ENCODE data around the gene CCDC40. TPM values are rescaled to one million over a fixed set of nuclear protein-coding genes. Genes with fewer than 3 reads are reported as not detected.

Gene CCDC40
- total RNA-seq, 6 experiments from 2014 or later = 1.7 to 3.1 (median 2.1) TPM

DNA sequence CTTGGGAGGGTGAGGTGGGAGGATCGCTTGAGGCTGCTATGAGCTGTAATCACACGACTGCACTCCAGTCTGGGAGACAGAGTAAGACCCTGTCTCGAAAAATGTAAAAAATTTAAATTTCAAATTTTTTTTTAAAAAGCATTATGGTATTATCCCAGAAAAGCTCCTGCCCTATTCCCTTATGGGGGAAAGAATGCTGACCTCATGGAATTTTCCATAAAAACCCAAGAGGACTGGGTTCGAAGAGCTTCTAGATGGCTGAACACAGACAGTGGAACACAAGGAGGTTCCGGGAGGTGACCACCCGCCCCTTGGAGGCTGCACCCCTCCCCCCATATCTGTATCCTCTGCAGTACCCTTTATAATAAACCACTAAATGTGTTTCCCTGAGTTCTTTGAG, 106.5 kb downstream of the CCDC40 start:
- peaks cover 0 to 60% (median 42%) of the 10 kb centered on the region in 4 donors for H3K36me3 ChIP-seq
- intact Hi-C loops (cut with DNase I) = no loop called here
- WGBS (ENCODE audit: insufficient coverage, low coverage, low lambda C conversion rate, missing lambda C conversion rate) = 85% methylated on average over 5 of the region's 6 CpGs
- no peak overlapping the region for H3K27ac ChIP-seq
- H3K4me1 ChIP-seq = peaks cover 0 to 14% (median 7%) of the 10 kb centered on the region in 4 donors
- ATAC-seq = no peak
- no peak for DNase-seq
- no peak overlapping the region for H3K4me3 ChIP-seq
- H3K27me3 ChIP-seq = no peaks in the 10 kb centered on the region
- no peaks in the 10 kb centered on the region for H3K9me3 ChIP-seq
- TF ChIP-seq POLR2A (IDR thresholded peaks at IDR 0.05) = no peak
- TF ChIP-seq, protein P1, sequence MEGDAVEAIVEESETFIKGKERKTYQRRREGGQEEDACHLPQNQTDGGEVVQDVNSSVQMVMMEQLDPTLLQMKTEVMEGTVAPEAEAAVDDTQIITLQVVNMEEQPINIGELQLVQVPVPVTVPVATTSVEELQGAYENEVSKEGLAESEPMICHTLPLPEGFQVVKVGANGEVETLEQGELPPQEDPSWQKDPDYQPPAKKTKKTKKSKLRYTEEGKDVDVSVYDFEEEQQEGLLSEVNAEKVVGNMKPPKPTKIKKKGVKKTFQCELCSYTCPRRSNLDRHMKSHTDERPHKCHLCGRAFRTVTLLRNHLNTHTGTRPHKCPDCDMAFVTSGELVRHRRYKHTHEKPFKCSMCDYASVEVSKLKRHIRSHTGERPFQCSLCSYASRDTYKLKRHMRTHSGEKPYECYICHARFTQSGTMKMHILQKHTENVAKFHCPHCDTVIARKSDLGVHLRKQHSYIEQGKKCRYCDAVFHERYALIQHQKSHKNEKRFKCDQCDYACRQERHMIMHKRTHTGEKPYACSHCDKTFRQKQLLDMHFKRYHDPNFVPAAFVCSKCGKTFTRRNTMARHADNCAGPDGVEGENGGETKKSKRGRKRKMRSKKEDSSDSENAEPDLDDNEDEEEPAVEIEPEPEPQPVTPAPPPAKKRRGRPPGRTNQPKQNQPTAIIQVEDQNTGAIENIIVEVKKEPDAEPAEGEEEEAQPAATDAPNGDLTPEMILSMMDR (IDR thresholded peaks at IDR 0.05) = no peak

DNA sequence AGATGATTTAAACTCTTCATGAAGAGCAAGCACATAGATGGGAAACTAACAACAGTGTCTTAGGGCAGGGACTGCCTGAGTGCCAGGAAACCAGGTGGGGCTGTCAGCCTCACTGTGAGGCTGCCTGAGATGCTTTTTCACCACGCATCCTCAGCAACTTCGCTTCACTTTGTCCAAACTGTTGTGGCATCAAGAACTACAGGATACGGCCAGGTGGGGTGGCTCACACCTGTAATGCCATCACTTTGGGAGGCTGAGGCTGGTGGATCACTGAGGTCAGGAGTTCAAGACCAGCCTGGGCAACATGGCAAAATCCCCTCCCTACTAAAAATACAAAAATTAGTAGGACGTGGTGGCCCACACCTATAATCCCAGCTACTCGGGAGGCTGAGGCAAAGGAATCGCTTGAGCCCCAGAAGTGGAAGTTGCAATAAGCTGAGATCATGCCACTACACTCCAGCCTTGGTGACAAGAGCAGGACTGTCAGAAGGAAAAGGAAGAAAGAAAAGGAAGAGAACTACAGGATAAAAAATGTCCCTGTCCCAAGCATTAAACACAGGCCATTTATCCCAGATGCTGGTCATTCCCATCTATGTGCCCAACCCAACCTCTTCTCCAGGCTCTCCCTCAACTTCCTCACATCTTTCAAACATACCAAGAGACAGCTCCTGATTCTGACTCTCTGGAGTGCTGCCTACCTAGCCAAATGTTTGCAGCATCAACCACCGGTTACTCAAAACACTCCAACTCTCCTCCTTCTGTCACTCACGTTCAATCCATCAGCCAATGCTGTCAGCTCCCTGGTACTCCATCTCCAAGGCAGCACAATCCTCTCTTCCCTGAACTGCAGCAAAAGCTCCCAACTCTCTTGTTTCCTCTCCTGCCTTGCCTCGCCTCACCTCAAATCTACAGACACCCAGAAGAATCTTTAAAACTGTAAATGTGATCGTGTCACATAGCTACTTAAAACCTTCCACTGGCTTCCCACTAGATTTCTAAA, 108.9 kb downstream of the CCDC40 start:
- 31% methylated on average over 6 of the region's 10 CpGs for WGBS (ENCODE audit: insufficient coverage, low coverage, low lambda C conversion rate, missing lambda C conversion rate)
- TF ChIP-seq, protein P1 (IDR thresholded peaks at IDR 0.05) = no peak
- no peak for TF ChIP-seq POLR2A (IDR thresholded peaks at IDR 0.05)
- H3K27ac ChIP-seq = peak overlapping the region; percentile 76 to 95 (median 90)
- peaks cover 0 to 18% (median 7%) of the 10 kb centered on the region in 4 donors for H3K4me1 ChIP-seq
- peak overlapping the region; percentile 97 to 99 (median 98) for H3K4me3 ChIP-seq
- peaks cover 0 to 35% (median 22%) of the 10 kb centered on the region in 4 donors for H3K36me3 ChIP-seq
- no peaks in the 10 kb centered on the region for H3K27me3 ChIP-seq
- no peak for DNase-seq
- intact Hi-C loops (cut with DNase I) = no loop called here
- H3K9me3 ChIP-seq = no peaks in the 10 kb centered on the region
- no peak for ATAC-seq

DNA sequence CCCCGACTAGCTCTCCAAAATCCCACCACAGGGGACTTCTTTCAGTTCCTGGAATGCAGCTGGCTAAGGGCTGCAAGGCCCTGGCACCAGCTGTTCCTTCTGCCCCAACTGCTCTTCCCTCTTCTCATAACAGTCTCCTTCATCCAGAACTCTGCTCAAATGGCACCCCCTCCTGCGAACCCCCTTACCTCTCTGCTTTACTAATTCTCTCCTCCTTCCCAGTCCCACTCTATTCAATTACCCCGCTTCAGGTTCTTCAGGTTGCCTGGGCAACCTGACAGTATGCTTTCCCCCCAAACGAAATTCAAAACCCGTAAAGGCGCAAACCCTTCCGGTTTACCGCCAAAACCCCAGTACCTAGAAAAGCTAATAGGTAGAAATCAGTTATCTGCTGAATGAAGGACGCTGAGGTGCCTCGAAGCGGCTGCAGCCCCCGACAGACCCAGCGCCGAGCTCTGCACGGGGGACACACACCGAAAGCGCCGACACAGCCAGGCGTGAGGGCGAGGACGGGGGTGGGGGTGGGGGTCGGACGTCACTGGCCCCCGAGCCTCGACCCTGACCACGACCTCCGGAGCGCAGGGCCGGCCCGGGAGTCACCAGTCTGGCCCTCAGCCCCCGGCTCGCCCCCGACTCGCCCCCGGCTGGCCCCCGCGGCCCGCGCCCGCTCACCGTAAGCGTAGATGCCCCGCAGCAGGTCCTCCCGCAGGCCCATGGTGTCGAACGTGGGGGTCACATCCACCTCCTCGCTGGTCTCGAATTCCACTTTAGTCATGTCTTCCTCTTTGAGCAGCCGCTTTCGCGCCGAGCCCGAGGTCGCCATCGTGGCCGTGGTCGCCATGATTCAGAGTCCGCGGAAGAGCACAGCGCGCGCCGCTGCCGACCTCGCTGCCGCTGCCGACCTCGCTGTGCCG, 109.9 kb downstream of the CCDC40 start:
- Histone ChIP-seq H3K9me3 (no peaks in the 10 kb centered on the region), H3K4me3 (peak overlapping the region; percentile 97 to 99 (median 98)), H3K36me3 (peaks cover 0 to 25% (median 13%) of the 10 kb centered on the region in 4 donors), H3K27me3 (no peaks in the 10 kb centered on the region), H3K27ac (peak overlapping the region; percentile 76 to 95 (median 90)), H3K4me1 (peaks cover 0 to 18% (median 7%) of the 10 kb centered on the region in 4 donors)
- 2% methylated on average over 26 of the region's 69 CpGs for WGBS (ENCODE audit: insufficient coverage, low coverage, low lambda C conversion rate, missing lambda C conversion rate)
- ATAC-seq = peak; percentile 3 to 32 (median 6)
- TF ChIP-seq, protein P1 (IDR thresholded peaks at IDR 0.05) = no peak
- no peak for TF ChIP-seq POLR2A (IDR thresholded peaks at IDR 0.05)
- peak in 1 of 3 donors; percentile 45 for DNase-seq
- intact Hi-C loops (cut with DNase I) = no loop called here
